ENCODE data around the gene KHDRBS2.

DNA sequence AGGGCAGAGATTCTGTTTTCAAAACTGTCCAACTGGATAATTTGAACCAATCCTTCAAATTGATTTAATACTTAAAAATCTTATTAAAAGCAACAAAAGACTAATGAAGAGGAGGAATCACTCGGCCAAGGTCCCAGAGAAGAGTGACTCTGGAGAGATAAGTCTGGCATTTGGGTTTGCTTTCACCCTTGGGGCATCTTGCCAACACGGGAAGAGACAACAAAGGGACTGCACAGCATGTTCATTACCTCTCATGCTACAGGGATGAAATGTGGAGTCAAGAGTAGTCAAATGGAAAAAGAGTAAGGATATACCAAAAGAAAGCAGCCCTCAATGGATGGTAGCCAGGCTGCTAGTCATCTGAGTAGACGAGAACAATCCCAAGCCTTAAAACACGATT lies 68.2 kb downstream of the KHDRBS2 start:
- TF ChIP-seq, protein P1, sequence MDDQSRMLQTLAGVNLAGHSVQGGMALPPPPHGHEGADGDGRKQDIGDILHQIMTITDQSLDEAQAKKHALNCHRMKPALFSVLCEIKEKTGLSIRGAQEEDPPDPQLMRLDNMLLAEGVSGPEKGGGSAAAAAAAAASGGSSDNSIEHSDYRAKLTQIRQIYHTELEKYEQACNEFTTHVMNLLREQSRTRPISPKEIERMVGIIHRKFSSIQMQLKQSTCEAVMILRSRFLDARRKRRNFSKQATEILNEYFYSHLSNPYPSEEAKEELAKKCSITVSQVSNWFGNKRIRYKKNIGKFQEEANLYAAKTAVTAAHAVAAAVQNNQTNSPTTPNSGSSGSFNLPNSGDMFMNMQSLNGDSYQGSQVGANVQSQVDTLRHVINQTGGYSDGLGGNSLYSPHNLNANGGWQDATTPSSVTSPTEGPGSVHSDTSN (IDR thresholded peaks at IDR 0.05), result no peak
- TF ChIP-seq, protein P2, sequence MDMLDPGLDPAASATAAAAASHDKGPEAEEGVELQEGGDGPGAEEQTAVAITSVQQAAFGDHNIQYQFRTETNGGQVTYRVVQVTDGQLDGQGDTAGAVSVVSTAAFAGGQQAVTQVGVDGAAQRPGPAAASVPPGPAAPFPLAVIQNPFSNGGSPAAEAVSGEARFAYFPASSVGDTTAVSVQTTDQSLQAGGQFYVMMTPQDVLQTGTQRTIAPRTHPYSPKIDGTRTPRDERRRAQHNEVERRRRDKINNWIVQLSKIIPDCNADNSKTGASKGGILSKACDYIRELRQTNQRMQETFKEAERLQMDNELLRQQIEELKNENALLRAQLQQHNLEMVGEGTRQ (IDR thresholded peaks at IDR 0.05; ENCODE audit: borderline replicate concordance, low read depth, low read length), result no peak
- TF ChIP-seq RFX5 (IDR thresholded peaks at IDR 0.05; ENCODE audit: low read length), result no peak

Data from SK-N-SH (cell line).